Upper lobe of left lung (tissue), 4 donors: ENCODE measurements around the gene BBLN.

ENCODE experiments used
- POLR2A ChIP-seq, 4 donors: fragments of 450-650 bp; IDR thresholded peaks; one replicate each; pipeline ENCODE4 v1.5.1; 2016 to 2017; ENCODE audit warnings: antibody characterized with exemption in 4 of 4, mild to moderate bottlenecking in 2 of 4
- TF ChIP-seq, protein P1 (sequence below), 6 experiments: fragments of 450-650 bp in 4 of 6; fragments of 200-600 bp in 2 of 6; sonication (generic) in 2 of 6; IDR thresholded peaks; one replicate each; pipeline ENCODE4 v1.5.1; 2016 to 2019; ENCODE audit warnings: antibody characterized with exemption in 6 of 6

DNA sequence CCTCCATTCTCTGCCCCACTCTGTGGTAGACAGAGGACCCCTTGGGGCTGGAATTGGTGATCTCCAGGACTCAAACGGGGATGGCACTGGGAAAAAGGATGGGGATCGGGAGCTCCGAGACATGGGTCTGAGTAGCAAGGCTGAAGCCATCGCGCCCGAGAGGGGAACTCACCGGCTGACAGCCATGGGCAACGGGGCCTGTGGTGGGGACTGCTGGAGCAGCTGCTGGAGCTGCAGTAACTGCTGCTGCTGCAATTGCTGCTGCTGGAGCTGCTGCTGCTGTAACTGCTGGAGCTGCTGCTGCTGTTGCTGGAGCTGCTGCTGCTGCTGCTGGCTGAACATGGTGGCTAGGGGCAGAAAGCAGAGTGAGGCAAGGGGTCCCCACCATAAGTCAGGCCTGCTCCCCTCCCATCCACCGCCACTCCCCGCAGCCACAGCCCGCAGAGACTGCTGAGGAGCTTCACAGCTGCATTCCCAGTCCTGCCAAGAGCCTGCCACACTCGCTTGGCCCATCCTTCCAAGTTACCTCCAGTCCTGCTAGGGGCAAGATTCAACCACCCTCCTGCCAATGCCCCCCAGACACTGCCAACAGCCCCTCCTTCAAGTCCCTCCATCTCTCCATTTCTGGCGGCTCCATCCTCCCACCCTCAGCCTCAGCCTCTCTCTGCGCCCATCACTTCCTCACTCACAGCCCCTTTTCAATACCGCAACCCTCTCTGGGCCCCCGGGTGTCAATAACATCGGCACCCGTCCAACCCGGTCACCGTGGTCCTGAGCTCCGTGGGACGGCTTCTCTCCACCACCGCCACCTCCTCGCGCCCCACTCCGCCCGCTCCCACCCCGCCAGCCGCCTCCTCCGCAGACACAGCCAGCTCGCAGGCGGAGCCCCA, 30.7 kb downstream of the BBLN start:
- TF ChIP-seq, protein P1, sequence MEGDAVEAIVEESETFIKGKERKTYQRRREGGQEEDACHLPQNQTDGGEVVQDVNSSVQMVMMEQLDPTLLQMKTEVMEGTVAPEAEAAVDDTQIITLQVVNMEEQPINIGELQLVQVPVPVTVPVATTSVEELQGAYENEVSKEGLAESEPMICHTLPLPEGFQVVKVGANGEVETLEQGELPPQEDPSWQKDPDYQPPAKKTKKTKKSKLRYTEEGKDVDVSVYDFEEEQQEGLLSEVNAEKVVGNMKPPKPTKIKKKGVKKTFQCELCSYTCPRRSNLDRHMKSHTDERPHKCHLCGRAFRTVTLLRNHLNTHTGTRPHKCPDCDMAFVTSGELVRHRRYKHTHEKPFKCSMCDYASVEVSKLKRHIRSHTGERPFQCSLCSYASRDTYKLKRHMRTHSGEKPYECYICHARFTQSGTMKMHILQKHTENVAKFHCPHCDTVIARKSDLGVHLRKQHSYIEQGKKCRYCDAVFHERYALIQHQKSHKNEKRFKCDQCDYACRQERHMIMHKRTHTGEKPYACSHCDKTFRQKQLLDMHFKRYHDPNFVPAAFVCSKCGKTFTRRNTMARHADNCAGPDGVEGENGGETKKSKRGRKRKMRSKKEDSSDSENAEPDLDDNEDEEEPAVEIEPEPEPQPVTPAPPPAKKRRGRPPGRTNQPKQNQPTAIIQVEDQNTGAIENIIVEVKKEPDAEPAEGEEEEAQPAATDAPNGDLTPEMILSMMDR (IDR thresholded peaks at IDR 0.05): no peak
- no peak for TF ChIP-seq POLR2A (IDR thresholded peaks at IDR 0.05)
